ENCODE data around the gene FLNB.
A peak's percentile ranks its signal among the peaks of the same experiment; 100 is the strongest.

The FLNB gene

DNA sequence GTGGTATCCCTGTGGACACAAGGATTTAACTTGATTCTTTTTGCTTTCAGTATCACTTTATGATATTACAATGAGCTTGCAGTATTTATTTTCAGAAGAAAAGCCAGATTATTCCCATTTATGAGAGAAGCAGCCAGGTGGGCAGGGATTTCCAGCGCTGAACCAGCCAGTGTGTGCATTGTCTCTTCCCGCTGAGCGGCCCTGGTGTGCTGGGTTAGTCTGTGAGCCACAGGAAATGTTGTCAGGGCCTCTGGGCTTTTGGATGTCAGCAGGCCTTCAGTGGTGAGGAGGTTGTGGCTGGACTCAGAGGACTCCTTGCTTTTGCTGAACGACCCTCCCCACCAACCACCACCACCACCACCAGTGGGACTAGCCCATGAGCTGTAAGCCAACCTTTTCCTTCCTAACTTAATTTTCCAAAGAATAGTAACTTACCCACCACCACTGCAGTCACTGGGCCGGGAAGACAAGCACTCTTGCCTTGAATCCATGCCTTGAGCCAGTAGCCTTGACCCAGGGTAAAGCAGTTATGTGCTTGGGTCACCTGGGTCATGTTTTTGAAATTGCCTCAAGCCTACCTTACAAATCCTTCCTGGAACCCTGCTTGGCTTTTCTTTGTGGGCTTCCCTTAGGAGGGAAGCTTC is 33.1 kb downstream of the FLNB start:
- no peak; the same call in 2 of the 3 replicates for ATAC-seq (ENCODE audit: low read depth)
- no peak for TF ChIP-seq CTCF (IDR thresholded peaks at IDR 0.05; ENCODE audit: poor library complexity, severe bottlenecking)
- no peak for DNase-seq (ENCODE audit: low spot score)

DNA sequence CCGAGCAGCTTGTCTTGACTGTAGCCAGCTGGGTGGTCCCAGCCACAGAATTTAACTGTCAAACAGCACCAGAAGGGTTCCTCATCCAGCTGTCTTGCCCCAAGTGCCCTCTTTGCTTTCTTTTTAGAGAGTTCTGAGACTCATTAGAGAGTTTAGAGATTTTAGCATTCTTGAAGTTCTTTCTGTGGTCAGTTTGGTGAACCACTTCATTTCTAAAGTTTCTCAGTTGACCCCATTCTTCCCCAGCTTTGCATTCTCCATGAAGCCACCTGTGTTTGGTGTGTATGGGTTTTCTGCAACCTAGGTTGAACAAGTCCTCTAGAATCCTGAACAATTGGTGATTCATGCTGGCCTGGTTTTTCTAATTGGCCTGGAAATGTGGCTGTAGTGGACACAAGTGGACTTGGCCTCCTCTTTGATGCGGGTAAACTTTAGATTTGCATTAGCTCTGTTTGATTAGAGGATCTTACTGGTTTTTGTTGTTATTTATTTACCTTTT is 33.7 kb downstream of the FLNB start:
- DNase-seq (ENCODE audit: low spot score) (no peak), ATAC-seq (ENCODE audit: low read depth) (no peak; the same call in 2 of the 3 replicates)
- H3K27me3 ChIP-seq (ENCODE audit: insufficient read depth, poor library complexity, severe bottlenecking) = no peaks in the 10 kb centered on the region
- peak overlapping the region; percentile 94 for H3K27ac ChIP-seq (ENCODE audit: poor library complexity, severe bottlenecking)
- peaks cover 84% of the 10 kb centered on the region for H3K4me1 ChIP-seq (ENCODE audit: insufficient read depth, poor library complexity, severe bottlenecking)
- TF ChIP-seq CTCF (IDR thresholded peaks at IDR 0.05; ENCODE audit: poor library complexity, severe bottlenecking) = no peak
- no peak overlapping the region for H3K4me3 ChIP-seq (ENCODE audit: severe bottlenecking)
- no peaks in the 10 kb centered on the region for H3K9me3 ChIP-seq (ENCODE audit: severe bottlenecking)
- H3K36me3 ChIP-seq (ENCODE audit: low read depth) = peaks cover 75% of the 10 kb centered on the region

More for the DNA sequence above, 33.1 kb downstream of the FLNB start:
- H3K4me1 ChIP-seq (ENCODE audit: insufficient read depth, poor library complexity, severe bottlenecking) = peaks cover 86% of the 10 kb centered on the region
- H3K9me3 ChIP-seq (ENCODE audit: severe bottlenecking) = no peaks in the 10 kb centered on the region
- no peaks in the 10 kb centered on the region for H3K27me3 ChIP-seq (ENCODE audit: insufficient read depth, poor library complexity, severe bottlenecking)
- peak overlapping the region; percentile 94 for H3K27ac ChIP-seq (ENCODE audit: poor library complexity, severe bottlenecking)
- no peak overlapping the region for H3K4me3 ChIP-seq (ENCODE audit: severe bottlenecking)
- peaks cover 75% of the 10 kb centered on the region for H3K36me3 ChIP-seq (ENCODE audit: low read depth)

DNA sequence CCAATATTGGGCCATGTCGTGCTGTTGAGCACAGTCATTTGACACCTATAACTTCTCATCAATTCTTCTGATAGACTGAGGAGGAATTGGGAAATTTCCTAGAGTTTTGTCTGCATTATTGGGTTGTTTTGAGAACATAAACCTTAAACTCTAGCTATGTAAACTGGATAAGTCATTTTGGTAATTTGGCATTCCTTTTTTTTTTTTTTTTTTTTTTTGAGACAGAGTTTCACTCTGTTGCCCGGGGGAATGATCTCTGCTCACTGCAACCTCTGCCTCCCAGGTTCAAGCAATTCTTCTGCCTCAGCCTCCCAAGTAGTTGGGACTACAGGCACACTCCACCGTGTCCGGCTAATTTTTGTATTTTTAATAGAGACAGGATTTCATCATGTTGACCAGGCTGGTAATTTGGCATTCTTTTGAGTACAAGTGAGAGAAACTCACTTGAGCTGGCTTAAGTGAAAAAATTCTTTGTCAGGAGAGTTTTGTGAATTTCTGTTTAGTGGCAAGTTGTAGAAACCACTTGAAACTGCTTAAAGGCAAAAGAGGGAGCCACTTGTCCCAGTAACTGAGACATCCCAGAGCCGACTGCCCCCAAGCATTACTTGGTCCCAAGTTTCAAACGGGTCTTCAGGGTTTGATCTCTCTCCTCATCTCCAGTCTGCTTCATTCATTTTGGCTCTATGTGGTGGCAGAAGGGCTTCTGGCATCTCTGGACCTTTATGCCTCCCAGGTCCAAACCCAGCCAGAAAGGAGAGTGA is 34.9 kb downstream of the FLNB start:
- peak overlapping the region; percentile 94 for H3K27ac ChIP-seq (ENCODE audit: poor library complexity, severe bottlenecking)
- peaks cover 87% of the 10 kb centered on the region for H3K4me1 ChIP-seq (ENCODE audit: insufficient read depth, poor library complexity, severe bottlenecking)
- peaks cover 77% of the 10 kb centered on the region for H3K36me3 ChIP-seq (ENCODE audit: low read depth)
- no peak for ATAC-seq (ENCODE audit: low read depth)
- H3K4me3 ChIP-seq (ENCODE audit: severe bottlenecking) = no peak overlapping the region
- no peak for DNase-seq (ENCODE audit: low spot score)
- no peak for TF ChIP-seq CTCF (IDR thresholded peaks at IDR 0.05; ENCODE audit: poor library complexity, severe bottlenecking)
- H3K9me3 ChIP-seq (ENCODE audit: severe bottlenecking) = no peaks in the 10 kb centered on the region
- H3K27me3 ChIP-seq (ENCODE audit: insufficient read depth, poor library complexity, severe bottlenecking) = no peaks in the 10 kb centered on the region

DNA sequence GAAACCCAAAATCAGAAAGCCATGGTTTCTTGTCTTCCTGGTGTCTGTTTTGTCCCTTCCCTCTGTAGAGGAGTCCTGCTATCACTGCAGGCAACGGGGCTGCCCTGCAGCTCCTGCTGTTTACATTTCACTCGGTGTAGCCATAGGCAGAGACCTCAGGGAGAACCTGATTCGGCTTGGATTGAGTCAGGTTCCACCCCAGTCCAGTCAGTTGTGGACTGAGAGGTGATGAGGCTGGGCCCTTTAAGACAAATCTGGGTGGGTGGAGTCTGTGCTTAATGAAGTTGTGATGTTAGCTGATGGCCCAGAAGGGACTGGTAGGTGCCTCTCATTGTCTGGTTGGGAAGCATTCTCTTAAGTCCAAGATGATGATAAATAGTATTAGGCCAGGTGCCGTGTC is 35.7 kb downstream of the FLNB start:
- DNase-seq (ENCODE audit: low spot score) (no peak), ATAC-seq (ENCODE audit: low read depth) (peak; percentile 20)
- Histone ChIP-seq H3K27me3 (ENCODE audit: insufficient read depth, poor library complexity, severe bottlenecking) (no peaks in the 10 kb centered on the region), H3K4me1 (ENCODE audit: insufficient read depth, poor library complexity, severe bottlenecking) (peaks cover 88% of the 10 kb centered on the region), H3K27ac (ENCODE audit: poor library complexity, severe bottlenecking) (peak overlapping the region; percentile 94), H3K9me3 (ENCODE audit: severe bottlenecking) (no peaks in the 10 kb centered on the region), H3K36me3 (ENCODE audit: low read depth) (peaks cover 70% of the 10 kb centered on the region), H3K4me3 (ENCODE audit: severe bottlenecking) (no peak overlapping the region)
- TF ChIP-seq CTCF (IDR thresholded peaks at IDR 0.05; ENCODE audit: poor library complexity, severe bottlenecking) = no peak
